Activated CD8-positive, alpha-beta memory T cell treated with anti-CD3 and anti-CD28 coated beads, Interleukin-2, amount 10 ng/mL, durations not matched to agents 7 days and 5 days (primary cell): ENCODE data around the gene SPRR5. TPM values are rescaled to one million over a fixed set of nuclear protein-coding genes. Genes with fewer than 3 reads are reported as not detected.

Source experiments
- ATAC-seq: fragments of 150-1000 bp; cut with Tn5 transposase; one replicate; pipeline ENCODE4 v1.10.0; 2021; ENCODE audit warnings: moderate library complexity
- CTCF ChIA-PET: fragments of 350-600 bp; sonication (Branson Sonifier 250); formaldehyde crosslinking; loops from one replicate; lab custom pipeline; 2021; ENCODE audit warnings: antibody characterized with exemption; lab: Charles Lee
- DNase-seq: peaks from one replicate; pipeline ENCODE4 v3.0.0-alpha.2; 2020
- H3K27ac Mint-ChIP-seq: one replicate; pipeline ENCODE4 v1.8.0; 2021; ENCODE audit warnings: mild to moderate bottlenecking, mixed read lengths
- H3K27me3 Mint-ChIP-seq: one replicate; pipeline ENCODE4 v1.8.0; 2021; ENCODE audit warnings: mixed read lengths
- H3K36me3 Mint-ChIP-seq: one replicate; pipeline ENCODE4 v1.8.0; 2021; ENCODE audit warnings: mild to moderate bottlenecking, mixed read lengths
- H3K4me1 Mint-ChIP-seq: one replicate; pipeline ENCODE4 v1.8.0; 2021; ENCODE audit warnings: mixed read lengths
- H3K4me3 Mint-ChIP-seq: one replicate; pipeline ENCODE4 v1.8.0; 2021; ENCODE audit warnings: mild to moderate bottlenecking, moderate library complexity, mixed read lengths
- H3K9me3 Mint-ChIP-seq: one replicate; pipeline ENCODE4 v1.8.0; 2022; ENCODE audit warnings: low read depth, mixed read lengths
- total RNA-seq, 2 experiments: library from RNA; stranded (reverse); gene quantifications; one replicate each; pipeline ENCODE4 v1.2.3, GENCODE V29; 2021

The SPRR5 gene
- total RNA-seq, 2 experiments from 2014 or later = not detected

DNA sequence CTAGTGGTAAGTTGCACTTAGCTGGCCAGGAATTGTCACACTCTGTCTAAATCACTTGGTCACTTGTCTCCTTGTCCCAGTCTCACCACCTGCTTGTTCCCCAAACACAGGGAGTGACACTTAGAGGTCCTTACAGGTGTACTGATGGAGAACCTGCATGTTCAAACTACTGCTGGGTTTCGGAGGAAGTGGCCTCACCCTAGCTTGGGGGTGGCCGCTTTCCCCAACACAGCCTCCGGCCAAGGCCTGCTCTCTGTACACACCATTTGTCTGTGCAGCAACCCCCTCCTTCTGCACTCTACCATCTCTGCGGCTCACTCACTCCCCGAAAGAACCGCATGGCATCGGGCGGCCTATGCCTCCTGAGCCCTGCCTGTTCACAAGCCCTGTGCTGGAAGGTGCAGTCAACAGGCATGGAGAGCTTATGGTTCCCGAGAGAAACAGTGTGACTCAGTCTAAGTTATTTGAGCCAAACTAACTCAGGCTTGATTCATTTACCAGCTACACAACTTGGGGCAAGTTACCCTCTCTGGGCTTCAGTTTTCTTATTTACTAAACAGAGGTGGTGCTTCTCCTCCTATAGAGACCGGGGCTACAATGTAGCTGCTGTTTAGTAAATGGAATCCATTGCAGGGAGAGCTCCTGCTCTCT lies 12.9 kb downstream of the SPRR5 start:
- ATAC-seq = no peak
- H3K36me3 Mint-ChIP-seq = no peaks in the 10 kb centered on the region
- DNase-seq = no peak
- no peak overlapping the region for H3K27ac Mint-ChIP-seq
- H3K9me3 Mint-ChIP-seq = no peaks in the 10 kb centered on the region
- CTCF ChIA-PET = no interaction called here
- peaks cover 5% of the 10 kb centered on the region for H3K27me3 Mint-ChIP-seq
- H3K4me1 Mint-ChIP-seq = no peaks in the 10 kb centered on the region
- H3K4me3 Mint-ChIP-seq = no peak overlapping the region

DNA sequence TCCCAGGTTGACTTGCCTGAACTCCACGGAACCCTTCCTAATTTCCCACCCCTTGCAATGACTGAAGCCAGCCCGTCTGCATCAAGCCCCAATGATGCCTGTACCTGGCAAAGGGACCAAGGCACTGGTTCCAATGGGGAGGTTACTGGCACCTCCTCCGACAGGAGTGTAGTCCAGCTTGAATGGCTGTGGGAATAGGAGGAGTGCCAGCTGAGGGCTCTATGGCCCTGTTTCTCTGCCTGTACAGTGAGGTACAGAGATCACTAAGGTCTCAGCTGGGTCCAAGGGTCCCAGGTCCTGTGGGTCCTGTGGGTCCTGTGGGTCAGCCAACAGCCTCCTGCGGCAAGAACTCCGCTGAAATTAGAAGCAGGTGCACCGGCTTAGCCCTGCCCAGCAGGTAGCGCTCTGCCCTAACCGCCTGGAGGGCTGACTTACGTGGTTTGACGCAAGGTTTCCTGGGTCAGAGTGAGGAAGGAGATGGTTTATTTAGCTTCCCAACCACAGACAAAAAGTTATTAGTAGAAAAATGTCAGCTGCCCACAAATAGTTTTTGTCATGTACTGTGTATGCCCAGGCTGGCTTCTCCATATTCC lies 13.5 kb downstream of the SPRR5 start:
- ATAC-seq = no peak
- no peaks in the 10 kb centered on the region for H3K36me3 Mint-ChIP-seq
- peaks cover 9% of the 10 kb centered on the region for H3K27me3 Mint-ChIP-seq
- H3K4me3 Mint-ChIP-seq = no peak overlapping the region
- CTCF ChIA-PET = no interaction called here
- H3K9me3 Mint-ChIP-seq = no peaks in the 10 kb centered on the region
- no peaks in the 10 kb centered on the region for H3K4me1 Mint-ChIP-seq
- DNase-seq = no peak
- H3K27ac Mint-ChIP-seq = no peak overlapping the region

DNA sequence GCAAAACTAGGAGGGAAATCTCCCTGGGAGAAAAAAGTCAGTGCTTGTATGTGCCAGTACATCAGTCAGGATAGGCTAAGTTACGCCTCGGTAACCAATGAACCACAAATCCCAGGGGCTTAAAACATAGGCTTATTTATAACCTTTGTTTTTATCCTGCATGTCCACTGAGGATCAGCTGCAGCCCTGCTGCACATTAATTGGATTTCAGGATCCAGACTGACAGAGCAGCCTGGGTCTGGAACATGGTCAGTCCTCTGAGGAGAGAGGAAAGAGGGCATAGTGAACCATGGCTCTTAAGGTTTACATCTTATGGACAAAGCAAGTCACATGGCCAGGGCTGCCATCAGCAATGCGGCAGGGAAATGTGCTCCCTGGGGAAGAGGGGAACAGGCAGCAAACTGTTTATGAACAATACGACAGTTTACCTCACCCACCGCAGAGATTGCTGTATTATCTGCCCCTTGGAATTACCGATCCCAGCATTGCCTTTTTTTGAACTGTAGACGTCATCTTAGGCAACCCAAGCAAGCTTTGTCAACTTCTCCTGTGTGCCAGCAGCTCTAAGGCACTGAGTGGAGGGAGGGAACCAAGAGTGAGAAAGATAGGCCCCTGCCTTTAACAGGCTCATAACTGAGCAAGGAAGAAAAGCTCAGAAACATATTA lies 14.4 kb downstream of the SPRR5 start:
- H3K9me3 Mint-ChIP-seq = no peaks in the 10 kb centered on the region
- H3K4me1 Mint-ChIP-seq = no peaks in the 10 kb centered on the region
- CTCF ChIA-PET = no interaction called here
- peaks cover 9% of the 10 kb centered on the region for H3K27me3 Mint-ChIP-seq
- DNase-seq (peak; percentile 12), ATAC-seq (no peak)
- no peak overlapping the region for H3K27ac Mint-ChIP-seq
- H3K4me3 Mint-ChIP-seq = no peak overlapping the region
- no peaks in the 10 kb centered on the region for H3K36me3 Mint-ChIP-seq

DNA sequence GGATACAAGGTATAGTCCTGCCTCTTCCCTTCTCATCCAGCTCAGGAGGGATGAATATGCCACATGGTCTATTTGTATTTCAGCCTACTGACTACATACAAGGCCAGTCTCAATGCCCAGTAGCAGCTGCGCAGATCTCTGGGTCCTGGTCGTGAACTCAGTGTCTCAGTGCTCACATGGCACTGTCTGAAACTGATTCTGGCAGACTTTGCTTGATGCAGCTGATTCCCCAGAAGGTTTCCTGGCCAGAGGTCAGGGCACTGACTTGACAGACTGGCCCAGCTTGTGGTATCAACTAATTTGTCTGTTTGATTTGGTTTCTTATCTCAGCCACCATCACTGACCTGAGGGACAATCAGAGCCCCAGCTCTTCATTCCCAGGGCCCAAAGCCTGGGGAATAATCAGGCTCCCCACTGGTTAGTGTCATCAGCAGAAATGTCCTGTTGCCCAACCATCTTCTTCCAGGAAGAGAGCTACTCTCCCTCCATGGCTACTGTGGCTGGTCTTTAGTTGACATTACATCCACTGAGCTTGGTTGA lies 15.9 kb downstream of the SPRR5 start:
- H3K4me1 Mint-ChIP-seq = peaks cover 3% of the 10 kb centered on the region
- H3K27me3 Mint-ChIP-seq = peaks cover 13% of the 10 kb centered on the region
- ATAC-seq (no peak), DNase-seq (peak; percentile 15)
- no peak overlapping the region for H3K27ac Mint-ChIP-seq
- no peaks in the 10 kb centered on the region for H3K9me3 Mint-ChIP-seq
- H3K4me3 Mint-ChIP-seq = no peak overlapping the region
- CTCF ChIA-PET = no interaction called here
- H3K36me3 Mint-ChIP-seq = no peaks in the 10 kb centered on the region

DNA sequence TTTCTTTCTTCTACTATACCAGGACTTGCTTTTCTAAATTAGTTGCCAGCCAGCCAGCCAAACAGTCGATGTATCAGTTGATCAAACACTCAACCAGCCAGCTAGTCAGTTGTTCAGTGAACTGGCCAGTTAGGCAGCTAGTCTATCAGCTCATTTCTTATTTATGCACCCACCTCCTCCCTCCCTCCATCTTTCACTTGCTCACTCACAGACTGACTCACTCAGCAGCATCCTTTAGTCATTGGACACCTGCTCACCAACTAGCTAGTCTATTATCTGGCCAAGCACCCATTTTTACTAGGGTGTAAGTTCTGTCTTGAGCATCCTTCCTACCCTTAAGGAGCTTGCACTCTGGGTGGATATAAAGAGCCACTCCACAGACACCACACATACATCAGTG lies 17.5 kb downstream of the SPRR5 start:
- Mint-ChIP-seq H3K36me3 (no peaks in the 10 kb centered on the region), H3K9me3 (no peaks in the 10 kb centered on the region), H3K27ac (no peak overlapping the region), H3K27me3 (peaks cover 13% of the 10 kb centered on the region), H3K4me3 (no peak overlapping the region), H3K4me1 (peaks cover 7% of the 10 kb centered on the region)
- CTCF ChIA-PET = no interaction called here
- no peak for ATAC-seq
- peak; percentile 31 for DNase-seq

DNA sequence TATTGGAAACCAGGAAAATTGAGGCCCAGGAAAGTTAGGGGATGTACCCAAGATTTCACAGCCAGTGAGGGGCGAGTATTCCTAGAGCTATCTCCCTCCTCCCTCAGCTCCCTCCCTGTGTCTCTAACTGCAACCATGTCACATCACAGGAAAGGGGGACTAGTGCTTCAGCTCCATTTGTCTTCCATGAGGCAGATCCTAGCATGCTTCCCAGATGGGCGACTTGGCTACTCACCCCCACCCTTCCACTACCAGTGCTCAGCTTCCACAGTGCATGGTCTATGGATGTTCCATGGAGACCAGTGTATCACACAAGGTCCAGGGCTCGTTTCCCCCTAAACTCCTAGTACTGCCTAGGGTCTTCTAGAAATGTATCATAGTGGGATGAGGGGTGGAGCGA lies 18.8 kb downstream of the SPRR5 start:
- Mint-ChIP-seq H3K27me3 (peaks cover 13% of the 10 kb centered on the region), H3K4me1 (peaks cover 7% of the 10 kb centered on the region), H3K27ac (no peak overlapping the region), H3K36me3 (no peaks in the 10 kb centered on the region), H3K4me3 (no peak overlapping the region), H3K9me3 (no peaks in the 10 kb centered on the region)
- DNase-seq (peak; percentile 12), ATAC-seq (no peak)
- CTCF ChIA-PET = no interaction called here

DNA sequence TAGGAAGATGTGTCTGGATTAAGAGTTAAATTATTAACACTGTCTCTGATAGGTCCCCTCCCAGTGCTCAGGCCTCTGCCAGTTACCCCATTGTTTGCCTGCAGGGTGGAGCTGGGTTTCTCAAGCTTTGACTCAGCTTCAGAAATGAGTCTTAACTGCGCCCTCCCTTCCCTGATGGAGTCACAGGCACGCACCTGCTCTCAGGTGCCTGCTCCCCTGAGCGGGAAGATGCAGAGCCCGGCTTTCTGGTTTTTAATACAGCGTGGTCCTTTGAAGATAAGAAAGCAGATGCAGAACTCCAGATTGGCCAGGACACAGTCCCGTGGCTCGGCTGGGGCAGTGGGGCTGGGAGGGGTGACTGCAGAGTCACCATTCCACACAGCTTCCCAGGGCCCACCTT lies 20.2 kb downstream of the SPRR5 start:
- Mint-ChIP-seq H3K36me3 (no peaks in the 10 kb centered on the region), H3K9me3 (no peaks in the 10 kb centered on the region), H3K4me3 (no peak overlapping the region), H3K27ac (no peak overlapping the region), H3K4me1 (peaks cover 7% of the 10 kb centered on the region), H3K27me3 (peaks cover 13% of the 10 kb centered on the region)
- no peak for DNase-seq
- no peak for ATAC-seq
- CTCF ChIA-PET = no interaction called here

DNA sequence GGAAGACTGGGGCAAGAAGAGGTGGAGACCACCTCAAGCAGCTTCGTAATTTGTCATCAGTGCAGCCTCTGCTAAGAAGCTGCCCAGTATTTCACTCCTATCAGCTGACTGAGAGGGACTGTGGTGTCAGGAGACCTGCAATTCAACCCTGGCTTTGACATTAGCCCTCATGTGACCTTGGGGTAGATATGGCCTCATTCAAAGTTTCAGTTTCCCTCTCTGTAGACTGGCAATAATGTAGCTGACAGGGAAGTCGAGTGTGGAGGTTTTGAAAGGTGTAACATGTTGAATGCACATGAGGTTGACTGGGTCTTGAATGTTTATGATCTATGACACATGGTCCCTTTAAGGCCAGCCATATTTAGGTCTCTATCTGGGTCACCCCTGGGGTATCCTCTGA lies 21.2 kb downstream of the SPRR5 start:
- H3K27ac Mint-ChIP-seq = no peak overlapping the region
- H3K27me3 Mint-ChIP-seq = peaks cover 13% of the 10 kb centered on the region
- no peak for ATAC-seq
- CTCF ChIA-PET = no interaction called here
- H3K36me3 Mint-ChIP-seq = no peaks in the 10 kb centered on the region
- no peak for DNase-seq
- H3K4me3 Mint-ChIP-seq = no peak overlapping the region
- H3K4me1 Mint-ChIP-seq = peaks cover 7% of the 10 kb centered on the region
- no peaks in the 10 kb centered on the region for H3K9me3 Mint-ChIP-seq

DNA sequence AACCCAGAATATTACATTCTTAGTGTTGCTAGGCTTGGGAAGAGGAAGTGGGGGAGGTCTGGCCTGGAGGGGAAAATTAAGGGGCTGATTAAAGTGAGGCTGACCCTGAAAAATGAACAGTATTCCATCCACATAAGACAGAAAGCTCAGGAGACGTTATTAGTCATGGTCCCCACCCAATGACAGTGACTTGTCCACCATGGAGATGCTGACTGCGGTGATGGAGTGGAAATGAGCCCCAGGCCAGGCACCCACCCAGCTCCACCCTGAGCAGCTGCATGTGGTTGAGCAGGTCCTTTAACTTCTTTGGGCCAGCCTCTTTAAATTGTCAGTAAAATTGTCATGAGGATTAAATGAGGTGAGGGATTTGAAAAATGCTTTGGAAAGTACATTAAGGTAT lies 22.0 kb downstream of the SPRR5 start:
- Mint-ChIP-seq H3K36me3 (no peaks in the 10 kb centered on the region), H3K4me3 (no peak overlapping the region), H3K9me3 (no peaks in the 10 kb centered on the region), H3K4me1 (peaks cover 7% of the 10 kb centered on the region), H3K27ac (no peak overlapping the region), H3K27me3 (peaks cover 8% of the 10 kb centered on the region)
- ATAC-seq (no peak), DNase-seq (no peak)
- CTCF ChIA-PET = no interaction called here

DNA sequence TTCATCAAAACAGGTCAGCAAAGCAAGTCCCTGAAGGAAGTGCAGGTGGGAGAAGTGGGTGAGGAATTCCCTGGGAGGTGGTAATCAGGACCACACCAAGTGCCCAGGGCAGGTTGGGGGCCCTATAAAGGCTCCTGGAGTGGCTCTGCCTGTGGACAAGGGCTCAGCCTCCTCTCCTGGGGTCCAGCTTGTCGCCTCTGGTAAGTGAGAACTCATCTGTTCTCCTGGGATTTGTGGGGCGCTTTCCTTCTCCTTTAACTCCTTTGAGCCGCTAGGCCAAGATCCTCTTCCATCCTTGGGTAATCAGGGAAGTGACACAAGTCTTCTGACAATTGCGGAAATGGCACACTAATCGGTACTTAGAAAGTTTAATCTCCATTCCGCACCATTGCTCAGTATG lies 23.5 kb downstream of the SPRR5 start, which contains the start of gene SPRR4:
Gene SPRR4, plus strand, starts transcription at position 154 of the 400 bp plus-strand sequence. CDS start 1,243 bp downstream, outside the sequence.
- H3K36me3 Mint-ChIP-seq = no peaks in the 10 kb centered on the region
- H3K4me3 Mint-ChIP-seq = no peak within 1 kb of the TSS
- H3K27ac Mint-ChIP-seq = no peak within 1 kb of the TSS
- H3K4me1 Mint-ChIP-seq = peaks cover 7% of the 10 kb centered on the region
- peaks cover 5% of the 10 kb centered on the region for H3K27me3 Mint-ChIP-seq
- CTCF ChIA-PET = no interaction called here
- no peak for ATAC-seq
- no peaks in the 10 kb centered on the region for H3K9me3 Mint-ChIP-seq
- no peak for DNase-seq

DNA sequence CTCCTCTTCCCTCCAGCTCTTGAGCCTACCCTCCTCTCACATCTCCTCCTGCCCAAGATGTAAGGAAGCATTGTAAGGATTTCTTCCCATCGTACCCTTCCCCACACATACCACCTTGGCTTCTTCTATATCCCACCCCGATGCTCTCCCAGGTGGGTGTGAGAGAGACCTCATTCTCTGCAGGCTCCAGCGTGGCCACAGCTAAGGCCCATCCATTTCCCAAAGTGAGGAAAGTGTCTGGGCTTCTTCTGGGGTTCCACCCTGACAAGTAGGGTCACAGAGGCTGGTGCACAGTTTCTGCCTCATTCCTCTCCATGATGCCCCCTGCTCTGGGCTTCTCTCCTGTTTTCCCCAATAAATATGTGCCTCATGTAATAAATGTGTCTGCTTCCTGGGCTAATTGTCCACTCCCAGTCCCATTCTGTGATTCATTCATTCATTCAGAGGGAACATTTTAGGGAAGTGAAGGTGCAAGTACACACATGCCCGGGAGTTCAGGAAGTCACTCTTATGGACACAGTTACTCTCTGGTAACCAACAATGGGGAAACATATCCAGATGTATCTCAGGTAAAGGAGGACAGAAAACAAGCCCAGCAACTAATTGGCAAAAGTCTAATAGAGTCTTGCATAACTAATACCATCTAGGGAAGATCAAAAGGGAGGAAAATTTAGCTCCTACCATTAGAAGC lies 25.3 kb downstream of the SPRR5 start:
- peaks cover 3% of the 10 kb centered on the region for H3K27me3 Mint-ChIP-seq
- H3K27ac Mint-ChIP-seq = no peak overlapping the region
- H3K4me1 Mint-ChIP-seq = peaks cover 7% of the 10 kb centered on the region
- no peak for ATAC-seq
- H3K4me3 Mint-ChIP-seq = no peak overlapping the region
- no peak for DNase-seq
- CTCF ChIA-PET = no interaction called here
- H3K9me3 Mint-ChIP-seq = no peaks in the 10 kb centered on the region
- H3K36me3 Mint-ChIP-seq = no peaks in the 10 kb centered on the region

DNA sequence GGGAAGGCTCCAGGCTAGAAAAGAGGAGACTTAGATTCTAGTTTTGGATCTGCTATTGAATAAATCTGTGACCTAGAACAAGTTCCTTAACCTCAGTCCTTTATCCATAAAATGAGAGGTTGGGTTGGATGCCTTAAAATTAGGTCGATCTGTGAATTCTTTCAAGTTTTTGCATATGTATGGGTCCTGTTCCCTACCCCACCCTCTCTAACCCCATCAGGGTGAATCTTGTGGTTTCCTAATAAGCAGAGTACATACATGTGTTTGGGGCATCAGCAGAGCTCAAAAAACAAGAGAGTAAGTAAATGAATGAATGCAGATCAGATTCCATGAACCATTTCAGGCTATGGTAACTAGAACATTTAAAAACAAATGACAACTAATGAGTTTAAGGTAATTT lies 29.7 kb downstream of the SPRR5 start:
- Mint-ChIP-seq H3K4me3 (no peak overlapping the region), H3K9me3 (no peaks in the 10 kb centered on the region), H3K27me3 (peaks cover 8% of the 10 kb centered on the region), H3K36me3 (no peaks in the 10 kb centered on the region), H3K27ac (no peak overlapping the region), H3K4me1 (no peaks in the 10 kb centered on the region)
- no peak for ATAC-seq
- no peak for DNase-seq
- CTCF ChIA-PET = no interaction called here

DNA sequence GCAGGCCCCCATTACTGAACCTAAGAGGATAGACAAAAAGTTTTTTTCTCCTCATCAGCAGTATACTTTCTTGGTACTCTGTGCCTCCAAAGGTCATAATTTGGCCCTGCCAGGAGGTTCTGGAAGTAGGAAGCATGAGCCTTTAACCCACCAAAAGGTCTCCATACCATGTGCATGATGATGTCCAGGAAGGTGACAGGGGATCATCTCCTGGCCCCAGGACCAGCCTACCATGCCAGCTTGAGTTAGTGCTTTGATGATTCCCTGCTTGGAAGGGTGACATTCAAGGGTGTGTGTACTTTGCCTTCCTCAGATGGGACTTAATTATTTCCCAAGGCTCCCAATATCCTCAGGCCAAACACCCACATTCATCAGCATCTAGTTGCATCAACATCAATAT lies 30.6 kb downstream of the SPRR5 start:
- CTCF ChIA-PET = no interaction called here
- no peak for DNase-seq
- Mint-ChIP-seq H3K9me3 (no peaks in the 10 kb centered on the region), H3K27ac (no peak overlapping the region), H3K27me3 (peaks cover 8% of the 10 kb centered on the region), H3K36me3 (no peaks in the 10 kb centered on the region), H3K4me3 (no peak overlapping the region), H3K4me1 (no peaks in the 10 kb centered on the region)
- no peak for ATAC-seq
